GM18909 (cell line): ENCODE data around the gene SYT2.
"Not testable (repeated sequence)": the region's sequence is repeated elsewhere in the genome, so short reads cannot be mapped to it uniquely, and the experiment has no call there.

ENCODE experiments used
- ATAC-seq: cut with Tn5 transposase; IDR thresholded peaks from one replicate; pipeline ENCODE4 v1.9.1; 2021; ENCODE audit warnings: mild to moderate bottlenecking; ENCODE audit not compliant: unreplicated experiment, poor library complexity

SYT2 gene

DNA sequence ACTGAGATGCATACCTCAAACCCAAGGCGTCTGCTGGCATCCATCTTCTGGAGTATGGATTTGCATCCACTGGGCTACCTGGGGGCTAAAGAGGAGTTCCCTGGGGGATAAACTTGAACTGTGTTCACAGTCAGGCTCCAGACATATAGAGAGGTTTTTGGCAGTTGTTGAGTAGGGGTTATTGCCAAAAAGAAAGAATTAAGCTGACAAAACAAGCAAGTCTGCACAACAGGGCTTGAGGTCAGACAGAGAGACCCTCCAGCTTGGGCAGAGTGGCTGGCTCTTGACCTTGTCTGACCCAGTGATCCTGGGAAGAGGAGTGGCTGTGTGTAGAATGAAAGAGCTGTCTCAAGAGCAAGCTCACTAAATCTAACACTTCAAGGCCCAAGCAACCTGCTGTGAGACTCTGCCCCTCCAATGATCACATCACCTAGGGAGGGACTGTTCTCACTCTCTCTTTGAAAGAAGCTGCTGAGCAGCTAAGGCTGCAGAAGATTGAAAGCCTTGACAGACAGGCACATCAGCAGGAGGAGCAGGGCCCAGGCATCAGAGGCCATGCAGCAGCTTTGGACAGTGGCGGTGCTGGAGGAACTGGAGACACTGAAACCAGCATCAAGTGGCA, 61.5 kb downstream of the SYT2 start:
- no peak for ATAC-seq

DNA sequence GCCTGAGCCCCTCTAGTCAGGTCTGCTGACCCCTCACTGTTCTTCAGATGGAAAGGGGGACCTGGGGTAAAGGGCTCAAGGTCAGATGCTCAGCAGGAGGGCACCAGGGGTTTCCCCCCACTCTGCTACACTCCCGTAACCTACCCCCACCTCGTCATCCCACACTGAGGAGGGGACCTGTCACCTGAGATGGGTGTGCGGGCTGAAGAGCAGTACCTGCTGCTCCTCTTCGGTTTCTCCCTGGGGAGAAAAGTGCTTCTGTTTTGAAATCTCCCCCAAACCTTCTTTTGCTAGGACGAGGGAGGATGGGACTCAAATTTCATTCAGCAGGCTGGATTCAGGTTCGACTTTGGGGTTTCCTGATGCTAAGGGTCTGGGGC, 65.2 kb downstream of the SYT2 start:
- no peak for ATAC-seq

- ATAC-seq, result no peak
These were observed 65.8 kb downstream of the SYT2 start for GRCh38 chr1:202644219-202645096.

- no peak for ATAC-seq
These were observed 66.6 kb downstream of the SYT2 start for GRCh38 chr1:202643397-202644218.

- ATAC-seq, result no peak
These were observed 67.5 kb downstream of the SYT2 start for GRCh38 chr1:202642619-202643291.

- no peak for ATAC-seq
These were observed 68.0 kb downstream of the SYT2 start for GRCh38 chr1:202642212-202642611.

DNA sequence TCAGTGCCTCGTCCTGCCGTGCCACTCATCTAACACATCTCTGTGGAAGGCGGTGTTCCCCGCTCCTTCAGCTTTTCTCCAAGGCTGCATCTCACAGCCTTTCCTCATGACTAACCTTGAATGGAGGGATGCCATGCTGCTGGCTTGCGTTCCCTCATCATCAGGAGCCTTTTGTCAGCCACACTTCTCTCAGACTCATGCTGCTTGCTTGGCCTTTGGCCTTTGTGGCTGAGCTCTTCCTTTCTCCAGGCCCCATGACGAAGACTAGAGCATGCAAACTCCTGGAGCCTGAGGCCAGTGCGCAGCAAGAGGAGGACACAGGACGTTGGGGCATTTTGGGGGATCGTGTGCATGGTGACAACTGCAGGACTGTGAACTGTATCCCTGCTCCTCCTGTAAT, 70.8 kb downstream of the SYT2 start:
- no peak for ATAC-seq

DNA sequence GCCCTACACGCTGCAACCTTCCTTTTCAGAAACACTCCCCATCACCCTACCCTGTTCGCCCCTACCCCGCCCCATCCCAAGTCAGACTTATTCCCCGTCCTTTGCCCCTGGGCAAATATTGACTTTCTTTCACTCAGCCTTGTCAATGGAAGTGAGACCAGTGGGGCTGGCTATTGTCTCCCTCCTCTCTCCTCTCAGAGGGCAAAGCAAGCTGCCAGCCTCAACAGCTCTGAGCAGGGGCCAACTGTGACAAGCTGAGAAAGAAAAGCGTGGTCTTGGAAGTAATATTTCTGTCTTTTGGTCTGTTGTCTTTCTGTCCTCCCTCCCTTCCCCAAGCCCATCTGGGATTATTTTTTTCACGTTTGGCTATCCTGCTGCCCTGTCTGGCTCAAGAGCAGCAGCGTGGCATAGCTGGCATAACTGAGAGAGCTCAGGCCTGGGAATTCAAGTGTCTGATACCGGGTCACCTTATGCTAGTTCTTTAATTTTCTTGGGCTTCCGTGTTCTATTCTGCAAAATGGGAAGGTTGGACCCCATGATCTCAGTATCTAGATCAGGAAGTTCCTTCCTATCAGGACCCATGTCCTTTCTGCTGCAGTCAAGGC, 71.5 kb downstream of the SYT2 start:
- ATAC-seq, result not testable (repeated sequence)

- no peak for ATAC-seq
These were observed 72.1 kb downstream of the SYT2 start for GRCh38 chr1:202638019-202638700.

GRCh38 chr1:202637321-202638018, 72.8 kb downstream of the SYT2 start:
- ATAC-seq, result not testable (repeated sequence)

- not testable (repeated sequence) for ATAC-seq
These were observed 74.1 kb downstream of the SYT2 start for GRCh38 chr1:202636171-202636570.

DNA sequence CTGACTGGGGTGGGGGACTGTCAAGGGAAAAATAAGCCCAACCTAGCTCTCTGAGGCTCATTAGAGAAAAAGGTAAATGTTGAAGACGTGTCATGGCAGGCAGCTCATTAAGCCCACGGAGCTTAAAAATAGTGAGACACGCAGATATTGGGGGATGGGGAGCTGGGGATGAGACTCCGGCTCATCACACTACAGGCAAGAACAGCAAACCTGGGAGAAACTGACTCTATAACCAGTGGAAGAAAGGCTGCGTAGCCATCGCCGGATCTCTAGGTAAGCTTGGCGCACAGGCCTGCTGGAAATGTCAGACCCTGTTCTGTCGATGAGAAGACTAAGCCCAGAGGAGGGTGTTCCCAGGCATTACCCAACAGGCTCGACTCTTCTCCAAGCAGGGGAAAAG, 78.0 kb downstream of the SYT2 start:
- no peak for ATAC-seq

GRCh38 chr1:202631076-202631923, 79.0 kb downstream of the SYT2 start:
- ATAC-seq, result no peak

GRCh38 chr1:202630541-202630940, 79.7 kb downstream of the SYT2 start:
- no peak for ATAC-seq

DNA sequence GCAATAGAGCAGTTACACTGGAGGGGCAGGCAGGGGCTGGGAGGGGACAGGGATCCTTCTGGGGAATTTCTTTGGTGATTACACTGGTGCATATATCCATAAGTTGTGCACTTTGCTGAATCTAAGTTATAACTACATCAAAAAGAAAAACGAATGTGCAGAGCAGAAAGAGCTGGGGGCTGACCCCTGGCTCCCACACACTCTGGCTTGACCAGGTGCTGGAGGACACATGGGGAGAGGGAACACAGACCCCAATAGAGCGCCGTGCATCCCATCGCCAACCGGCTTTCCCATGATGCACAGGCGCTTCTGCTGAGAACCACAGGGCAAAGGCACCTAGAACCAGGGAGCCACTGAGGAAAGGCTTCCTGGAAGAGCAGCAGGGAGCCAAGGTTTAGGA, 80.2 kb downstream of the SYT2 start:
- not testable (repeated sequence) for ATAC-seq

- ATAC-seq, result peak; percentile 84
These were observed 80.9 kb downstream of the SYT2 start for GRCh38 chr1:202629257-202629811.

DNA sequence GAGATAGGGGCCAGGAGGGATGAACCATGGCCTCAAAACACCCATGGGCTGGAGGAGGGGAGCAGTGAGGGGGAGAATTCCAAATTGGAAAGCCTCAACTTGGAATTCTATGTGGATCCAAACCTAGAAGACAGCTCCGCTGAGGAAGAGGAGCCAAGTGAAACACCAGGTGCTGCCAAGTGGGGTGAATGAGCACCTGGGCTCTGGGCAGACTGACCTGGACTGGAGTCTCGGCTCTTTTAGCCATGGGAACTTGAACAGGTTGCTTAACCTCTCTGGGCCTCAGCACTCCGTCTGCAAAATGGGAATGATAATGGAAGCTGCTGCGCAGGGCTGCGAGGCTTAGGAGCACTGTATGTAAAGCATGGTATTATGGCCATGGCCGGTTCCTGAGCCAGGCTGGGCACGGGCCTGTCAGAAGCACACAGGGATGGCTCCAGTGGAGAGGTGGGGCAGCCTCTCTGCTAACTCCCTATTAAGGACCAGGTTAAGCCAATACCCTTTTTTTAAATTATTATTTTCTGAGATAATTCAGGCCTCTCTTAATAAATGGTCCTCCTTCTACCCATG, 81.5 kb downstream of the SYT2 start:
- ATAC-seq, result no peak
